Measurements from ENCODE around the gene SORCS2.
A peak's percentile ranks its signal among the peaks of the same experiment; 100 is the strongest.

Gene SORCS2

GRCh38 chr4:7187168-7187535 is 5.2 kb upstream of the SORCS2 start:
- no peak for DNase-seq

- no peak for DNase-seq
These were observed 4.6 kb upstream of the SORCS2 start for GRCh38 chr4:7187691-7188090.

DNA sequence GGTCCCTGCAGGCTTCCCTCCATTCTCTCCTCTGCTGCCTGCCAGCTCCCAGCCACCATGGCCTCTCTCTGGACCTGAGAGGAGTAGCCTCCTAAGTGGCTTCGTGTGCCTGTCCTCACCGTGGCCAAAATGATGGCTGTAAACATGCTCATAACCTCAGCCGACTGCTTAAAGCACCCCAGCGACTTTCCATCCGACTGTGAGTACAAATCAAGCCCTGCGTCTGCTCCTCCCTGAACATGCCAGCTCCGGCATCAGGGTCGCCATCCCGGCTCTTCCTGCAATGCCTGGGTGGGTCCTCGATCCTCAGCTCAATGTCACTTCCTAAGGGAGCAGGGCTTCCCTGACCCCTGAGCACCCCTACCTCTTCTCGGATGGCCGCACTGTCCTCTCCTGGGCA is 3.3 kb upstream of the SORCS2 start:
- no peak for DNase-seq

GRCh38 chr4:7189475-7190277 is 2.7 kb upstream of the SORCS2 start:
- no peak for DNase-seq

GRCh38 chr4:7190278-7190594 is 2.1 kb upstream of the SORCS2 start:
- DNase-seq: no peak

- no peak for DNase-seq
These were observed 1.4 kb upstream of the SORCS2 start for GRCh38 chr4:7190691-7191545.

DNA sequence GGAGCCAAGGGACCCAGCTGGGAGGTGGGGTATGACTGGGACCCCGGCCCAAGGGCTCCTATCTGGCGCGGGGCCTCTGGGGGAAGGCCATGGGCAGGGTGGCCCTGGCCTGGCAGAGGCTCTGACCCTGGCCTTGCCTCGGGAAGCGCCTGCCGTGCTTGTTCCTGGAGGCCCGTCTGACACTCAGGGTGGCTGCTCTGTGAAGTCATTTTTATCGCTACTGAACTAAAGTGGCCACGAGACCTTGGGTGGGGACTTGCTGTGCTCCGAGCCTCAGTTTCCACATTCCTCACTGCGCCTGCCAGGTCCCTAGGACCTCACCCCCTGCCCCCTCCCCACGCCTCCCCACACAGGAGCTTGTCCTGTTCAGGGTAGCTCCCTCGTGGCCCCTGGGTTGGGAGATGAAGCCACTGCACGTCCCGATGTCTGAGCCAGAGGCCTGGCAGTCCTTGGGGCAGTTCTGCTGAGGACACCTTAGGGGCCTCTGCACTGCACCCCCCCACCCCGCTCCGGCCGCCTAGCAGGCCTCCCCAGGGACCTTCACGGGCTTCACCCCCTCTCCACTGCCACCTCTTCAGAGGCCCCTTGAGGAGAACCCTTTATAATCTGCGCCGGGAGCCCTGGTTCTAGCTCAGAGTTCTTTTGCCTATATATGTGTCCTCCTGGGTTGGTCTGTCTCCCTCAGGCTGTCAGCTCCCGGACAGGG is 639 bp upstream of the SORCS2 start:
- no peak for DNase-seq

GRCh38 chr4:7193030-7193958 is 956 bp downstream of the SORCS2 start:
- no peak for DNase-seq

DNA sequence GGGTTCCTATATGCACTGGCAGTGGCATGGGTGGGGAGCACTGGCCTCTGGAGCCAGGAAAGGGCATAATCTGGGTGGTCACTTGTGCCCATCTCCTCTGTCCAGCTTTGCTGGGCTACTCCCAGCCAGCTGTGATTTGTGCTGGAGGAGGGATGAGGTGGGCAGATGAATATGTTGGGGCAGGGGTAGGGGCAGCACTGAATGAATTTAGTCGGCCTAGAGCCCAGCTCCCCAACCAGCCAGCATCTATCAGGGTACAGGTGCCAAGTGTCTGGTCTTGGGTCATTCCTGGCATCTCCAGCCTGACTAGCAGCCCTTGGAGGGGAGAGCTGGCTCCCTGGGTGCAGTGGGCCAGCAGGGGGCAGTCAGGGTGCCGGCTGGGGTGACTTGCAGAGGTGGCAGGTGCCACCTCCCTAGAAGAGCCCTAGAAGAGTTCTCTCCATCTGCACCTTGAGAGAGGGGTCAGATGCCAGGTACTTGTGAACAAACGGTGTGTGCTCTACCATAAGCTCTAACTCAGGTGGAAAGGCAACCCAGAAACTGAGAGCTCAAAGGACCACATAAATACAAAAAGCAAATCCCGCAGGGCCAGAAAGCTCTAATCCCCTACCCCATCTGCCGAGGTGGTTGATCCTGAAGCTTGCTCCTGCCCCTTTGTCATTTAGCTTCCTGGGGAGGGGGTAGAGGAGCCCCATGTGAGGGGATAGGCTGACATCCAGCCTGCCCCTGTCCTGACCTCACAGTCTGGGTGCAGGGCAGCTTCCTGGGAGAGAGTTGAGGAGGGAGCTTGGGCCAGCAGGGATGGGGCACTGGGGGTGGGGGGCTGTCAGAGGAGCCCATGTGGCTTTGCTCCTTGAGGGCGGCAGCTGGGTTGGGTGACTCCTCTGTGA is 2.2 kb downstream of the SORCS2 start:
- DNase-seq: peak; percentile 39

DNA sequence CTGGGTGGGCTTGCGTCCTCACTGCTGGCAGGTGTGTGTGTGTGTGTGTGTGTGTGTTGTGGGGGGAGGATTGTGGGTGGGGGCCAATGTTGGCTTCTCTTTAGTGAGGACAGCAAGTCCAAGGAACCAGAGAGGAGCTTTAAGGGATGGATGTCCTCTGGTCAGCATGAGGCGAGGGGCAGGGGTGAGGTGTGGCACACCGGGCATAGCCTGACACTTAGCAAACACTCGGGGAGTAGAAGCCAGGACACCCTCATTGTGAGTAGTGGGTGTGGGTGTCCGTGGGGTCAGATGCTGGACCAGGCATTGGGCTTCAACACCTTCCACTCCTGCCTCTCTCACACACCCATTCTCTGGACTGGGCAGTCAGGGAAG is 2.8 kb downstream of the SORCS2 start:
- no peak for DNase-seq

- no peak for DNase-seq
These were observed 3.4 kb downstream of the SORCS2 start for GRCh38 chr4:7195546-7196287.

GRCh38 chr4:7196288-7196651 is 3.9 kb downstream of the SORCS2 start:
- no peak for DNase-seq

DNA sequence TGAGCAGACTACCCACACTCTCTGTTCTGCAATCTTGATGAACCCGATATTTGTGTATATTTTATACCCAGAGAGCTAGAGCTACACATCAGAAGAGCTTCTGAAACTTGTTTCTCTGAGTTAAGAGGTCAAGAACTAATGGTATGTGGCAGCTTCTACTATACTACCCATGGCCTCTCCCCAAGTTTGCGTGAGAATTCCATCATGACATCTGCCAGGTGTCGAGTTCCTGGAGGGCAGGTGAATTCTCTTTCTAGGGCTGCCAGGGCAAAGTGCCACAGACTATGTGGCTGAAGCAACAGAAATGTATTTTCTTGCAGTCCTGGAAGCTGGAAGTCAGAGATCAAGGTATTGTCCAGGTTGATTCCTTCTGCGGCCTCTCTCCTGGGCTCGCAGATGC is 4.4 kb downstream of the SORCS2 start:
- no peak for DNase-seq

- DNase-seq: no peak
These were observed 5.6 kb downstream of the SORCS2 start for GRCh38 chr4:7197910-7198309.

DNA sequence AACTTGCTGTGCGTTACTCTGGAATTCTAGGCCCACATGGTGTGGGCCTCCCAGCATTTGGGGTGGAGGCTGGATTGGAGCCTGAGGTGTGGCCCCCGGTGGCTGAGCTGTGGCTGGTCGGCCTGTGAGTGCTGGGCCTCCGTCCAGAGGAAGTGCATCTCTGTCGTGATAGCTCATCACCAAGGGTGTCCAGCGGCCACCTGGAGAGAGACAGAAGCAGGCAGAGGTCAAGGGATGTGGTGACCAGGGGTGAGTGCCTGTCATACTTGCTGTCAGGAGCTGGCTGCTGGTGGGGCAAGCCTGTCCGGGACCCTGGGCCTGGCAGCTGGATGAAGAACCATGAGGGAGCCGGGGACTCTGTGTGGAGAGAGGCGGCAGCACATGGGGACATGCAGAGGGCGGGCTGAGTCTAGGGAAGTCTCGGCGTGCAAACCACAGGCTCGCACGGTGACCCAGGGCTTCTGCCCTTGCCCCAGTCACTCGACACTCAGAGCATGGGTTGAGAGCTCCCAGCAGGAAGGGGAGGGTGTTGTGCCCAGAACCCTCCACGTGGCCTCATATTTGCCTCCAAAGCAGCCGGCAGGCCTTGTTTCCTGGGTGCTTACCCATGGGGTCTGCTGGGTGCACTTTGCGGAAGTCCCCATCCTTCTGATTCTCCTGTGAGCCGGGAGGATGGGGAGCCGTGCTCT is 6.2 kb downstream of the SORCS2 start:
- DNase-seq: no peak

DNA sequence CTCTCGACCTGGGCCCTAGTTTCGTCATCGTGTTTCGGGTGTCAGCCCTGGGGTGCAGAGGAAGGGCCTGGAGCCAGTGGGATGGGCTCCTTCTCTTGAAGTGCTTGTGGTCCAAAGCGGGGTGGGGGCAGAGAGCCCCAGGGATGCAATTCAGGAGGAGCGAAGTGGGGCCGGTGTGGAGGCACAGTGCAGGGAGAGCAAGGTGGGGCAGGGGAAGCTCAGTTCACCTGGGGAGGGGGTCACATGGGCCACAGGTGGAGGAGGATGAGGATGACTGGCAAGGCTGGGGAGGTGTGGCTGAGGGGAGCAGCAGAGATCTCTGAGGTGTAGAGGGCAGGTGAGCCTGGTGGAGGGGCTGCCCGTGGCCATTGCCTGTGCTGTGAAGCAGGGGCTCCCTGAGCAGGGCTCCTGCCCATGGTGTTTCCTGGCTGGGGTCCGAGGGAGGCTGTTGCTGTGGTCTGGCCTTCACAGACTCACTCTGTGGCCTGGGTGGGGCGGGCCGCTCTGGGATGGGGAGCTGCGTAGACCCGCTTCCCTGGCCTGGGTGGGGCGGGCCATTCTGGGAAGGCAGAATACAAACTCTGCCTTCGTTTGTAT is 6.9 kb downstream of the SORCS2 start:
- no peak for DNase-seq

- no peak for DNase-seq
These were observed 7.6 kb downstream of the SORCS2 start for GRCh38 chr4:7199771-7200441.

DNA sequence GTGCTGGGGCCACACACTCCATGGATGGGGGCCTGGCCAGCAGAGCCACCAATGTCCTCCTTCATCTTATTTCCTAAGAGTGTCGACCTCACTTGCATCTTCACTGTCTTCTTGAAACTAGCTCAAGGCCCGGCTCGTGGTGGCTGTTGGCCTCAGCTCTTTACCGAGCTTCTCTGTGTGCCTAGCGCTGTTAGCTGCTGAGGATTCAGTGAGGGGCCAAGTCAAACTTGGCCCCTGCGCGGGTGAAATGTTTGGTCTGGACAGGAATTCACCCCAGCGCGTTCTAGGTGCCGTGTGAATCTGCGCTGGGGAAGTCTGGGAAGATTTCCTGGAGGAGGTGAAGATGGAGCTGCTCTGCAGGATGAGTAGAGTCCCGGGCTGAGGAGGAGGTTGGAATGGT is 8.5 kb downstream of the SORCS2 start:
- no peak for DNase-seq
